Measurements from ENCODE around the gene EDIL3. TPM values are rescaled to one million over a fixed set of nuclear protein-coding genes. Genes with fewer than 3 reads are reported as not detected.

Gene EDIL3
- total and polyA plus RNA-seq, 9 donors: 7.6 to 18.3 (median 11.6) TPM

DNA sequence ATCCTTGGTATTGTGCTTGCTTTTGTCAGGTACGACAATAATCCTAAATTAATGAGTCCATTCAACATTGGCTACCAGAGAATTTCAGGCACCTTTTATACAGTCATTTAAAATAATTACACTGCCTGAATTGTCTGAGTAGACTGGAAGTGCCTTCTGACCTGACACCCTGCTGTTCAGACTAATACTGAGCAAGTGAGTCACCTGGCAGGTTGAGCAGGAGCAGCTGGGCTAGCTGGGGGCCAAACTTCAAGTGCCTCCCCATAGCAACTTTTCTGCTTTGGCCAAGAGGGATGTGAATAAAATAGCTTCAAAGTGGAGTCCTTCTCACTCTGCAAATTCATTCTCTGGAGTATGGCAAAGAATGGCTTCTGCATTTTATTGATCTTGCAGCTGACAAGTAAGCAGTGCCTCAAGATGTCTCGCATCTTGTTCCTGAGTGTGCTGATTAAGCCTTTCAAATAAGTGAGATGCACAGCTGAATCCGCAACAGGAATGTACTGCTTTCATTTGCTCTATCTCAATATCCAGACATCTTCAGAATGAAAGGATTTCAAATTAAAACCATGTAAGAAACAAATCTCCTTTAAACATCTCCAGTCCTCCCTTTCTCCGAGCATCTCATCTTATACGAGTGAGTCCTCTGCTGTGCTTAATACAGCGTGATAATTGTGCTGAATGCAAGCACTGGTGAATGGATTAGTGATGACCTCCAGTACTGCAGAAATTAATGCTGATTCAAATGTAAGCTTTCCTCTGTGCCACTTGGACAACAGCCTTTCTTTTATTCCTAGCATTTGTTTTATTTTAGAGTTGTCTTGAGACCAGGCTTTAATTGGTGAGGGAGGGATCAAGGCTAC lies 271.2 kb downstream of the EDIL3 start:
- H3K4me3 ChIP-seq (ENCODE audit: low read length): no peak overlapping the region
- no peak for DNase-seq
- 63% methylated on average over 2 of the region's 6 CpGs for WGBS (ENCODE audit: insufficient coverage)
- H3K27me3 ChIP-seq (ENCODE audit: control insufficient read depth, insufficient read depth, low read length): no peaks in the 10 kb centered on the region
- no peaks in the 10 kb centered on the region for H3K9me3 ChIP-seq (replicated peaks; ENCODE audit: control insufficient read depth, low read depth, low read length)
- no peaks in the 10 kb centered on the region for H3K36me3 ChIP-seq (ENCODE audit: control insufficient read depth, insufficient read depth, low read length)
- no peak overlapping the region for H3K27ac ChIP-seq (ENCODE audit: low read length)
- H3K4me1 ChIP-seq (ENCODE audit: control insufficient read depth, insufficient read depth, low read length): no peaks in the 10 kb centered on the region

DNA sequence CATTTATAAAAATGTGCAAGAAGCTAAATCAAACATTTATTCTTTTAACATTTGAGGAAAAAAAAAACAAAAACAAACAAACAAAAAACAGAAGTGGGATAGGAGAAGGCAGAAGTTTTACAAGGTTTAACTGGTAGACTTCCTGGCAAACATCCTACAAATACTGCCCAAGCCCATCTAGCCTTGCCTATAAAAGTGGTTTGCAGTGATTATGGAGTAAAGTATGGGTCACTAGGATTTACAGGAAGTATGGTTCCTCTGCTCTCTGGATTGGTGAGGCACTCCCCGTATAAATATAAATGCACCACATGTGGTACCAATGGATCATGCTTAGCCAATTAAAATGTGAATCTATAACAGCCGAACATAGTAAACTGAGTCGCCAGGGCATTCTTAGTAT lies 291.9 kb downstream of the EDIL3 start:
- H3K4me1 ChIP-seq (ENCODE audit: control insufficient read depth, insufficient read depth, low read length): no peaks in the 10 kb centered on the region
- WGBS (ENCODE audit: insufficient coverage): no CpG with 5 or more reads among the region's 3 CpGs
- no peaks in the 10 kb centered on the region for H3K36me3 ChIP-seq (ENCODE audit: control insufficient read depth, insufficient read depth, low read length)
- no peak for DNase-seq
- peaks cover 2% of the 10 kb centered on the region for H3K9me3 ChIP-seq (replicated peaks; ENCODE audit: control insufficient read depth, low read depth, low read length)
- H3K4me3 ChIP-seq (ENCODE audit: low read length): no peak overlapping the region
- H3K27me3 ChIP-seq (ENCODE audit: control insufficient read depth, insufficient read depth, low read length): no peaks in the 10 kb centered on the region
- H3K27ac ChIP-seq (ENCODE audit: low read length): no peak overlapping the region

DNA sequence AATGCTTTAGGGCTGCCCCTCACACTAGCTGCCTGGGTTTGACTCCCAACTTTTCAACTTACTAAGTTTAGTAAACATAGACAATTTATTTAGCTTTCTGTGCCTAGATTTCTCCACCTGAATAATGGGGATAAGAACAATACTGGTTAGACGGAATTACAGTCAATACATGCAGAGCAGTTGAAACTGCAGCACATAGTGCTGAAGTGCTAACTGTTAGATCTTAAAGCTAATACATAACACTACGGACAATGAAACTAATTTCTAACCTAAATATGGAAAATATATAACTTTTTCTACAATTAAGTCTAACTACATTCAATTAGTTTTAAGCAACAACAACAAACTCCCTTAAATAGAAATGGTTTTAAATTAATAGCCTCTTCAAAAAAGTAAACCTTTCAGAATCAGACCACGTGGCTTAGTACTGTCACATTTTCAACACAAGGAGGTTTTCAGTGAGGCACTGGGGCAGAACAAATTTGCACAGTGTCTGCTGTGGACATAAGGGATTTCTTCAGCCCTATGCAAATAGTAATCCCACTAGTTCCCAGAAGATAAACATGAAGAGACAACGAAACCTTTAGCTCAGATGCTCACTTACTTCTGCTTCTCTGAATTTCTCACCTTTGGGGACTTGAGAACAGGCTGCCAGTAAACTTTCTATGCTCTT lies 293.4 kb downstream of the EDIL3 start:
- DNase-seq: no peak
- Histone ChIP-seq H3K36me3 (ENCODE audit: control insufficient read depth, insufficient read depth, low read length) (no peaks in the 10 kb centered on the region), H3K27ac (ENCODE audit: low read length) (no peak overlapping the region), H3K9me3 (replicated peaks; ENCODE audit: control insufficient read depth, low read depth, low read length) (peaks cover 1% of the 10 kb centered on the region), H3K4me3 (ENCODE audit: low read length) (no peak overlapping the region), H3K4me1 (ENCODE audit: control insufficient read depth, insufficient read depth, low read length) (no peaks in the 10 kb centered on the region), H3K27me3 (ENCODE audit: control insufficient read depth, insufficient read depth, low read length) (no peaks in the 10 kb centered on the region)
- WGBS (ENCODE audit: insufficient coverage): no CpG with 5 or more reads among the region's 4 CpGs

DNA sequence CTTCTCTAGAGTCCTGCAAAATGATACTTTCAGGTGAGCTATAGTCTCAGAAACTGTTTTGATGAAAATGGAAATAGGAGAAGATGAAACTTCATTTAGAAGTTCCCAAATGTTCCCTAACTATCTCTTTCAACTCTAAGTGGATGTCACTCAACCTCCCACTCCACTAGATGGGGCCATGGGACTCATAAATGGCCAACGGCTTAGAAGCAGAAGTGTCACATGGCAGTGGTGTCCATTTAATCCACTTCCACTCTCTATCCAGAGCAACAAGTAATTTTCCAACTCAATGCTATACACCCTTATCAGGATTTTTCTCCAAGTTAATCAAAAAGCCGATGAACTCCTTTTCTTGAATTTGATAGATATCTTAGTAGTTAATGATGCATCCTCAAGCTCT lies 295.7 kb downstream of the EDIL3 start:
- WGBS (ENCODE audit: insufficient coverage): 67% methylated on average over 1 of the region's 2 CpGs
- no peak overlapping the region for H3K27ac ChIP-seq (ENCODE audit: low read length)
- H3K27me3 ChIP-seq (ENCODE audit: control insufficient read depth, insufficient read depth, low read length): no peaks in the 10 kb centered on the region
- no peak overlapping the region for H3K4me3 ChIP-seq (ENCODE audit: low read length)
- H3K36me3 ChIP-seq (ENCODE audit: control insufficient read depth, insufficient read depth, low read length): no peaks in the 10 kb centered on the region
- H3K9me3 ChIP-seq (replicated peaks; ENCODE audit: control insufficient read depth, low read depth, low read length): no peaks in the 10 kb centered on the region
- peak; percentile 18 for DNase-seq
- no peaks in the 10 kb centered on the region for H3K4me1 ChIP-seq (ENCODE audit: control insufficient read depth, insufficient read depth, low read length)

DNA sequence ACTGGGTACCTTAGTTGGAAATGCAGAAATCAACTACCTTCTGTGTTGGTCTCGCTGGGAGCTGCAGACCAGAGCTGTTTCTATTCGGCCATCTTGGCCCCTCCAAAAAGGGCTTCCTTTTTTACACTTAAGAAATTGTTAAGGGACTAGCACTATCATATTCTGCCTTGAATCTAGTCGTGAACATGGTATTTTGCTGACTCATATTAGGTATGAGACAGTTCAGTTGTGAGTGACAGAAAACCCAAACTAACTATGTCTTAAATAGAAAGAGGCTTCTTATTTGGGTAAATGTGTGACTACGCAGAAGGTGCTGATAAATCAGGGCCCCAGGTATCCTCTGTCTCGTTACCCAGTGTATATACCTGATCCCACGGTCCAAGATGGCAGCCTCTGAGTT lies 298.2 kb downstream of the EDIL3 start:
- no peak for DNase-seq
- Histone ChIP-seq H3K4me1 (ENCODE audit: control insufficient read depth, insufficient read depth, low read length) (no peaks in the 10 kb centered on the region), H3K27ac (ENCODE audit: low read length) (no peak overlapping the region), H3K9me3 (replicated peaks; ENCODE audit: control insufficient read depth, low read depth, low read length) (no peaks in the 10 kb centered on the region), H3K4me3 (ENCODE audit: low read length) (no peak overlapping the region), H3K27me3 (ENCODE audit: control insufficient read depth, insufficient read depth, low read length) (no peaks in the 10 kb centered on the region), H3K36me3 (ENCODE audit: control insufficient read depth, insufficient read depth, low read length) (no peaks in the 10 kb centered on the region)
- WGBS (ENCODE audit: insufficient coverage): no CpG with 5 or more reads among the region's 6 CpGs

DNA sequence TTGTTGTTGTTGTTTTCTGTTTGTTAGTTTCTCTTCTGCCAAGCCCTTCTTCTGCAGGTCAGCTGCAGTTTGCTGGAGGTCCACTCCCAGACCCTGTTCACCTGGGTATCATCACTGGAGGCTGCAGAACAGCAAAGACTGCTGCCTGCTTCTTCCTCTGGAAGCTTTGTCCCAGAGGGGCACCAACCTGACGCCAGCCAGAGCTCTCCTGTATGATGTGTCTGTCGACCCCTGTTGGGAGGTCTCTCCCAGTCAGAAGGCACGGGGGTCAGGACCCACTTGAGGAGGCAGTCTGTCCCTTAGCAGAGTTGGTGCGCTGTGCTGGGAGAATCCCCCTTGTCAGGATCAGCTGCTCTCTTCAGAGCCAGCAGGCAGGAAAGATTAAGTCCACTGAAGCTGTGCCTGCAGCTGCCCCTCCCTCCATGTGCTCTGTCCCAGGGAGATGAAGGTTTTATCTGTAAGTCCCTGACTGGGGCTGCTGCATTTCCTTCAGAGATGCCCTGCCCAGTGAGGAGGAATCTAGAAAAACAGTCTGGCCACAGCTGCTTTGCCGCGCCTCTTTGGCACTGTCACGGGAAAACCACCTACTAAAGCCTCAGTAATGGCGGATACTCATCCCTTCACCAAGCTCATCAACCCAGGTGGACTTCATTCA lies 299.2 kb downstream of the EDIL3 start:
- no peaks in the 10 kb centered on the region for H3K4me1 ChIP-seq (ENCODE audit: control insufficient read depth, insufficient read depth, low read length)
- H3K27me3 ChIP-seq (ENCODE audit: control insufficient read depth, insufficient read depth, low read length): no peaks in the 10 kb centered on the region
- 85% methylated on average over 8 of the region's 8 CpGs for WGBS (ENCODE audit: insufficient coverage)
- no peak for DNase-seq
- no peaks in the 10 kb centered on the region for H3K9me3 ChIP-seq (replicated peaks; ENCODE audit: control insufficient read depth, low read depth, low read length)
- H3K27ac ChIP-seq (ENCODE audit: low read length): no peak overlapping the region
- no peaks in the 10 kb centered on the region for H3K36me3 ChIP-seq (ENCODE audit: control insufficient read depth, insufficient read depth, low read length)
- H3K4me3 ChIP-seq (ENCODE audit: low read length): no peak overlapping the region

DNA sequence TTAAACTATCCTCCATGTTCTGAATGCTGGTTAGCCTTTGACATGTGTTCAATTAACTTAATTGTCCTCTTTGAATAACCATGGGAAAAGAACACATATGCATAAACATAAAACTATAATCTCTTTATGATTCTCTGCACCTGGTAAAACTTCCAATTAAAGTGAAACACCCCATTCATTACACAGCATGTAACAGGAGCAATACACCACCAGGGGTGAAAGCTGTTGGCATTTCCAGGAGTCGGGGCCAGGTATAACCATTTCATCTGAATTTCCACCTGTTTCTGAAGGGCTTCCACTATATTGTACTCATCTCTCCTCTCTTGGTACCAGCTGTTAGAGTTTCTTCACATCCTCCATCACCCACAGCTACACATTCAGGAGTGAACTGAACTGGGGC lies 303.8 kb downstream of the EDIL3 start:
- Histone ChIP-seq H3K4me1 (ENCODE audit: control insufficient read depth, insufficient read depth, low read length) (no peaks in the 10 kb centered on the region), H3K9me3 (replicated peaks; ENCODE audit: control insufficient read depth, low read depth, low read length) (no peaks in the 10 kb centered on the region), H3K36me3 (ENCODE audit: control insufficient read depth, insufficient read depth, low read length) (no peaks in the 10 kb centered on the region), H3K4me3 (ENCODE audit: low read length) (no peak overlapping the region), H3K27me3 (ENCODE audit: control insufficient read depth, insufficient read depth, low read length) (no peaks in the 10 kb centered on the region), H3K27ac (ENCODE audit: low read length) (no peak overlapping the region)
- 57% methylated on average over 1 of the region's 1 CpG for WGBS (ENCODE audit: insufficient coverage)
- DNase-seq: no peak

DNA sequence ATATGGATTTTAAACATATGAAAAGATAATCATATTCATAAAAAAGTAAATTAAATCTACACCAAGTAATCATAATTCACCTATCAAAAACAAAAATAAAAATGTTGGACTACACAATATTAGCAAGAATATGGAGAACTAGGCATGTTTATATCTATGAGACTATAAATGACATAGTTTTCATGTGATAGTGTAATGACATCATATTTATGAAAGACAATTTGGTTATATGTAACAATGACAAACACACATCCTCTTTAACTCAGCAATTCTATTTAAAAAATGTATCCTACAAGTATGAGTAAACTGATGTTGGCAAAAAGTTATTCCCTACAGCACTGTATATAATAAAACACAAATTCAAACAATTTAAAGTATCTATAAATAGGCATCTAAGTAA lies 312.3 kb downstream of the EDIL3 start:
- H3K27ac ChIP-seq (ENCODE audit: low read length): no peak overlapping the region
- H3K4me1 ChIP-seq (ENCODE audit: control insufficient read depth, insufficient read depth, low read length): no peaks in the 10 kb centered on the region
- H3K27me3 ChIP-seq (ENCODE audit: control insufficient read depth, insufficient read depth, low read length): no peaks in the 10 kb centered on the region
- H3K36me3 ChIP-seq (ENCODE audit: control insufficient read depth, insufficient read depth, low read length): no peaks in the 10 kb centered on the region
- no peak for DNase-seq
- H3K4me3 ChIP-seq (ENCODE audit: low read length): no peak overlapping the region
- no peaks in the 10 kb centered on the region for H3K9me3 ChIP-seq (replicated peaks; ENCODE audit: control insufficient read depth, low read depth, low read length)

DNA sequence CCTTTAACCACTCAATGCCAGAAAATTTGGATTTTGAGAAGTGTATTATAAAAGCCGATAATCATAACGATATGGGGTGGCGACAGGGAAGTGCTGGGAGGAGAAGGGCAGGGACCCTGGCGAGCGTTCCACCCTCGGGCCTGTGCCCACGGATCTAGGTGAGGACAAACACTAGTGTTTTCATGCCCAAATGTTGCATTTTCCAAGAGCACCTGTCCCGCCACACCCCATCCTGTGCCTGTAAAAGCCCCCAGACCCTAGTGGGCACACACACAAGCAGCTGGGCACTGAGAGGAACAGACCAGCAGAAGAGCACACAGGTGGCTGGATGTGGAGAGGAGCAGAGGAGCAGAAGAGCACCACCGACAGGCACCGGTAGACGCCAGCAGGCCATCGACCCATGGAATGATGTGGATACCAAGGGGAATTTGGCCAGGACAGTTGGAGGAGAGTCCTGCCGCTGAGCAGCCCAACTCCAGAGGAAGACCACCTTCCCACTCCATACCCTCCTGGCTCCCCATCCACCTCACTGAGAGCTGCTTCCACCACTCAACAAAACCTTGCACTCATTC lies 315.0 kb downstream of the EDIL3 start:
- 97% methylated on average over 12 of the region's 13 CpGs for WGBS (ENCODE audit: insufficient coverage)
- Histone ChIP-seq H3K36me3 (ENCODE audit: control insufficient read depth, insufficient read depth, low read length) (no peaks in the 10 kb centered on the region), H3K9me3 (replicated peaks; ENCODE audit: control insufficient read depth, low read depth, low read length) (no peaks in the 10 kb centered on the region), H3K27ac (ENCODE audit: low read length) (no peak overlapping the region), H3K4me1 (ENCODE audit: control insufficient read depth, insufficient read depth, low read length) (no peaks in the 10 kb centered on the region), H3K27me3 (ENCODE audit: control insufficient read depth, insufficient read depth, low read length) (no peaks in the 10 kb centered on the region), H3K4me3 (ENCODE audit: low read length) (no peak overlapping the region)
- no peak for DNase-seq

DNA sequence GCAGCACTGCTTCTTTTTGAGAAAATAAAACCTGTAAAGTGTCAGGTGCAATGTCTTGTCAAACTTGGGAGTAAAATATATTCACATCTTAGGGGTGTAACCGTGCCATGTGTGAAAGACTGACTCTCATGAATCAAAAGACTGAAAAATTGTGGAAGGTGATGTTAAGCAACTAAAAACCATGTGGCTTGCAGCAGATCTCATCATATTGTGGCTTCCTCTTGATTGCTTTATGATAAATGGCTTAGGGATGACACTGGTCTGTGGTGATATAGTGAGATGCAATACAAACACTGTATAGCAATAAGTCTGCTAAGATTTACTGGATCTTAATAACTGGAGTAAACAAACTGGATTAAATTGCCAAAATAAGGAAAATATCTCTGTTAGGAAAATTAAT lies 321.6 kb downstream of the EDIL3 start:
- no peak overlapping the region for H3K4me3 ChIP-seq (ENCODE audit: low read length)
- no peak for DNase-seq
- no peaks in the 10 kb centered on the region for H3K4me1 ChIP-seq (ENCODE audit: control insufficient read depth, insufficient read depth, low read length)
- H3K9me3 ChIP-seq (replicated peaks; ENCODE audit: control insufficient read depth, low read depth, low read length): no peaks in the 10 kb centered on the region
- H3K36me3 ChIP-seq (ENCODE audit: control insufficient read depth, insufficient read depth, low read length): no peaks in the 10 kb centered on the region
- no peak overlapping the region for H3K27ac ChIP-seq (ENCODE audit: low read length)
- no peaks in the 10 kb centered on the region for H3K27me3 ChIP-seq (ENCODE audit: control insufficient read depth, insufficient read depth, low read length)
- no CpG with 5 or more reads among the region's 1 CpG for WGBS (ENCODE audit: insufficient coverage)
